ENCODE data around the gene CST1.
"Not testable (repeated sequence)": the region's sequence is repeated elsewhere in the genome, so short reads cannot be mapped to it uniquely, and the experiment has no call there.

The CST1 gene

GRCh38 chr20:23750786-23751185 lies at the start of gene CST1:
Gene CST1 (minus strand): TSS chr20:23750935. CDS start chr20:23750866, 69 bp downstream.
- DNase-seq = not testable (repeated sequence)

- DNase-seq = peak; percentile 6 to 19
These were observed 48.6 kb upstream of the CST1 start for GRCh38 chr20:23799216-23799847.

- DNase-seq = no peak
These were observed 44.8 kb upstream of the CST1 start for GRCh38 chr20:23795526-23795925.

DNA sequence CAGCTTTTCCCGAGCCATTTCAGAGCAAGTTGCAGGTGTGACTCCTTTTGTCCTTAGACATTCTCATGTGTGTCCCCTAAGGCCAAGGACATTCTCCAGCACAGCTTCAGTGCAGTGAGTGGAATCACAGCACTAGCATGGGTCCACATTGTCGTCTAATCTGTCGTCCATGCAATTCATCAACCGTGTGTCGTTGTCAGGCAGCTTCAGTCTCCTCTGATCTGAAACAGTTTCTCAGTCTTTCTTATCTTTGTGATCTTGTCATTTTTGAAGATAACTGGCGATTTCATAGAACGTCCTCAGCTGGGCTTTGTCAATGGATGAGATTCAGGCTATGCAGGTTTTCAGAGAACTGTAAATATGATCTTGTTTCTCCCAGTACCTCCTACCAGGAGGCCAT lies 44.1 kb upstream of the CST1 start:
- DNase-seq = no peak

GRCh38 chr20:23794065-23794464 lies 43.3 kb upstream of the CST1 start:
- no peak for DNase-seq

DNA sequence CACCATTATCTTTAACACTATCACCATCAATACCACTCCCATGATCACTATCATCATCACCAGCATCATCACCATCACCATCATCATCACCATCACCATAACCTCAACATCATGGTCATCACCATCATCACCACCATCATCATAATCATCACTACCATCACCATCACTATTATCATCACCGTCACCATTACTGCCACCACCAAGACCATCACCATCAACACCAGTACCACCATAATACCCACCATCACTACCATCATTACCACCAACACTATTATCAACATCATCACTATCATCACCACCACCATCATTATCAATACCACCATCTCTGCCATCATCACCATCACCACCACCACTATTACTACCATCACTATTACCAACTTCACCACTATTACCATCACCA lies 32.7 kb upstream of the CST1 start:
- no peak for DNase-seq

DNA sequence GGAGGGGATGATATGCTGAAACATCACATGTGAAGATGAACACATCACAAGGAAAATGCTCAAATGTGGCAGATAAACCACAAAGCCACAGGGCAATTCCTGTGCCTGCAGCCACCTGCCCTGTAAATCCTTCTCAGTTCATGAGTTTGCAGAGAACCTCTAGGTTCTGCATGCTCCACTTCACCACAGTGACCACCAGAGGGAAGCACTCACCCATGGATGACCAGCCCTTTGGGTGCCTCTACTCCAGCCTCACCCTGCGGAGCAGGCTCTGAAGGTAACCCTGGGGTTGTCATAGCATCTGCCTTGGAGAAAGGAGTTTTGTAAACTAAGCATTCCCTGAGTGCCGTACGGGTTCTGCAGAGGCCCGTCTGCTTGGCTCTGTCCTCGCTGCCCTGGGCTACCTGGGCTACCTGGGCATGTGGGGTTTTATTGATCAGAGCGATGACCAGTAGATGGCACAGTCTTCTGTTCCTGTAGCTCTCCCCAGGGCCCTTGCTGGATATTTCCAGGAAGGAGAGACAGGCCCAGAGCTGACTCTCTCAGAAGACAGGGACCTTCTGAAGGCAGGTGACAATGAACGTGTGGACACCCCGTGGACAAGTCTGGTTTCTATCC lies 31.7 kb upstream of the CST1 start:
- DNase-seq = peak; percentile 2 to 3

GRCh38 chr20:23778676-23779075 lies 27.9 kb upstream of the CST1 start:
- not testable (repeated sequence) for DNase-seq

- DNase-seq = not testable (repeated sequence)
These were observed 26.6 kb upstream of the CST1 start for GRCh38 chr20:23777380-23777779.

GRCh38 chr20:23776067-23776771 lies 25.5 kb upstream of the CST1 start:
- DNase-seq = no peak

DNA sequence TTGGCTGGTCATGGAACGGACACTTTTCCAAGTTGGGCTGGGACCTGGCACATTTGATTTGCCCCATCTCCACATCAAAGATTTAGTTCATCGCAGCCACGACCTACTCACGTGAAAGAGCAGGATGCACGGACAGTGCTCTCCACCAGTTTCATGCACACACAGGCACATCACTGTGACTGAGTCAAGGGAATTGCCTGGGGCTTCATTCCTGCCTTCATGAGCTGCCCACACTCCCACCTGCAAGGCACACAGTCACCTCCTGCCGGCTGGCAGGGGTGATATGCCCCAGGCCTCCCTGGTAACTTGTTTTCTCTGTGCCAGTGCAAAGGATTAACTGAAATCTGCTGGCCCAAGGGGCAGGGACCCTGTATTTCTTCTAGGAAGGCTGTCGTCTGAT lies 23.3 kb upstream of the CST1 start:
- no peak for DNase-seq

- no peak for DNase-seq
These were observed 22.8 kb upstream of the CST1 start for GRCh38 chr20:23773579-23773978.

- no peak for DNase-seq
These were observed 22.4 kb upstream of the CST1 start for GRCh38 chr20:23773127-23773526.

DNA sequence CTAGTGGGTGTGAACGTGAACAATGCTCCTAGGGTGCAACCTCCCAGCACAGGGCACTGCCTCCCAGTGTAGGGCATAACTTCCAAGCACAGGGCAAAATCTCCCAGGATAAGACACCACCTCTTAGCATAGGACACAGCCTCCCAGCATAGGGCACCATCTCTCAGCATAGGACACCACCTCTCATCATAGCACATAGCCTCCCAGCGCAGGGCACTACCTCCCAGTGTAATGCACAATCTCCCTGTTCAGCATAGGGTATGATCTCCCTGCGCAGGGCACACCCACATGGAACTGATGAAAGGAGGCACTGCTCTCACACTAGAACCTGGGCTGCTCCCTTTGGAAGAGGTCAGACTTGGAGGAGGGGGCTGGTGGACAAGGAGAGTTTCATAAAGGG lies 21.3 kb upstream of the CST1 start:
- DNase-seq = no peak

DNA sequence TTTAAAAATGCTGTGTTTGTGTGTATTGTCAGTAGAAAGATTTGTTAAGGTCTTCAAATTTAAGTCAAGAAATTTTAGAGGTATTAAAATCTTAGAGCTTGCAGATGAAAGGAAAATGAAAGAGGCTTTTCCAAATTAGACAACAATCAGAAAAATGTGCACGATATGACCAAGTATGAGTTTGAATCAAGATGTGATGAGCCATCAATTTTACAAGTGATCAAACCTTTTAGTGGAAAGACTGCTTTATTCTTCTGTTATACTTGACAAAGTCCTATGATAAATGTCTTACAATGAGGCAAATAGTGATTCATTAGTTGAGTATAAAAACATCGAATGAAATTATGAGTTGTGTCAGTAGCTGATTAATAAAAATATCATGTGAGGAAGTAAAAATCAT lies 19.6 kb upstream of the CST1 start:
- no peak for DNase-seq

DNA sequence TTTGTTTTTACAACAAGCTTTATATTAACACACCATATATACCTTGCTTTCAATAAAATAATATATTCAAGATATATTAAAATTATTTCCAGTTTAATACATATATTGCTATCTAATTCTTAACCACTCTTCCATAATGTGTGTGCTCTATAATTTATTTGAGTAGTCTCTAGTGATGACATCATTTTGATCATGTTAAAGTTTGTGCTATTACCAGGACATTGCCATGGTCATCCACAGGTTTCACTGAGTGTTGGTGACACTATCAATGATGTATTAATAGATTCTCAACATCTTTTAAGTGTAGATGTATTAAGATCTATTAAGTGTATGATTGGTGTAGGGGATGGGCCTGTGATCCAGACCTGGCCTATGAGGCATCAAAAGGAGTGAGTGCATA lies 17.8 kb upstream of the CST1 start:
- DNase-seq = not testable (repeated sequence)

DNA sequence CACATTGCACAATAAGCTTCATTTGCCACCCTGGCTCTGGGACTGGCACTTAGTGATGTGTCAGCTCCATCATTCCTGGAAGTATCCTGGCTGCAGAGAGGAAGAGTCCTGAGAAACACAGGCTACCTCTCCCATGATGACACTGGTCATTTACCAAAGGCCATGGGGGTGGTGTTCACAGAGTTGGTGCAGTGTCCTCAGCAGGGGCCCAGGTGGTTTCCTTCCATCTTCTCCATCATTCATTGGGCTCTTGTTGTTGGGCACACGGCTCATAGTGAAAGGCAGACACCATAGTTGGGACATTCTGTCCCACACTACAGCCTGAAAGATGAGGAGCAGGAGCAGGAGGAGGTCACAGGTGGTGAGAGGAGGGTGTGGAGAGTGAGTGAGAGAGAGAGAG lies 15.8 kb upstream of the CST1 start:
- no peak for DNase-seq

GRCh38 chr20:23765578-23765977 lies 14.8 kb upstream of the CST1 start:
- no peak for DNase-seq

GRCh38 chr20:23764630-23765029 lies 13.9 kb upstream of the CST1 start:
- DNase-seq = not testable (repeated sequence)

- no peak for DNase-seq
These were observed 12.6 kb upstream of the CST1 start for GRCh38 chr20:23763345-23763744.

DNA sequence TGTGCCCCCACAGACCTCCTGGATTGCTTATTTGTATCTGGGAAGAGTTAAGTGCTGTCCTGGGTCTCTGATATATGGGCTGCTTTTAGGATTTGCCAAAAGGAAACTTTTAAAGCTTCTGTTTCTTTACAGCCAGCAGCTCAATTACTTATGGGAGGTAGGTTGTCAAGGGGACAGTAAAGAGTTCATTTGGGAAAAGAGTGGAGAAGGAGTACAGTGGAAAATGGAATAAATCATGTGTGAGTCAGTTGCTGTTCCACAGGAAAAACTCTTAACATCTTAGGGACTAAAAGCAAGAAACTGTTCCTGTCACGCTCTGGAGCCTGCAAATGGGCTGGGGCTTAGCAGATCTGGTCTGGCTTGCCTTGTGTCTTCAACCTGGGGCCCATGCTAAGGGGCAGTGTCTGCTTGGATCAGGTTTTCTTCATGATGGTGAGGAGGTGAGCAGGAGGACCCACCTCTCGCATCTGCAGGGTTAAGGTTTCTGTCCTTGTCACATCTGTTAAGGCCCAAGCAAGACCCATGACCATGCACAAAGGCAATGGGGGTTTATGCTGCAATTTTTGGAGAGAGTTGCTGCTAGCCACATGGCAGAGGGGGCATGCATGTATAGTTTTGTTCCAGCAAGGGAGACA lies 8.7 kb upstream of the CST1 start:
- no peak for DNase-seq

GRCh38 chr20:23756792-23757191 lies 6.1 kb upstream of the CST1 start:
- DNase-seq = not testable (repeated sequence)

DNA sequence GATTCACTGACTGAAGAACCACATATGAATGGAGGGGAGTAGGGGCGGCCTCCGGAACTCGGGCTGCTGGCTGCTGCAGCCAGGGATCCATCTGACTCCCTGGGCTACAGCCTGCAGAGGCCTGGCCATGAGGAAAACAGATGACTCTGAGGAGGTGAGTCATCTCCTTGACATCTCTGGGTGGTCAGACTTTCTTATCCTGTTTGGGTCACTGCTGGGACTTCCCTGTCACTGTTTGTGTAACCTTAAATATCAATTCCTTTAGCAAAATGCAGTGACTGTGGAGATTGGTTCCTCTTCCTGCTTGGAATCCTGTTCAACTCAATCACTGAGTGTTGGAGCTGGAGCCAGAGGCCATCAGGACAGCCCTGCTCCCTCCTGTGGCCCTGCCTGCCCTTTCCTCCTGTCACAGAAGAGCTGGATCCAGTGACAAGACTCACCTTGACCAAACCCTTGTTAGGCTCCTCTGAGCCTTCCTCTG lies 4.4 kb upstream of the CST1 start:
- not testable (repeated sequence) for DNase-seq

DNA sequence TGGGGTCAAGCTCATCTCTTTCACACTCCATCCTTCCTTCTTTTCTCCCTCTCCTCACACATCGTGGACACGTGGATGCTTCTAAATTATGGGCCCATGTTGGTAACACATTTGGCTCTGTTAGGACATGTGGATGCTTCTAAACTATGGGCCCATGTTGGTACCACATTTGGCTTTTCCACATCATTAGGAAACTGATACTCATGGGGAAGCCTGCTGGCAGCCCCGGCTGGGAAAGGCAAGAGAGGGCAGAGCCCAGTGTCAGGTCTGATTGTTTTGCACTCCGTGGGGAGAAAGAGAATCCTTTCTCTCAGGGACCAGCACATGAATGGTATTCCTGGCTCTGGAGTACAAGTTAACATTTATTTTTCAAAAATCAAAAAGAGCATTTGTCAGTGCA lies 4.0 kb upstream of the CST1 start:
- DNase-seq = no peak

Measured in AML-193 (cell line).